ENCODE results near the gene ZNF300. TPM values are rescaled to one million over a fixed set of nuclear protein-coding genes. Genes with fewer than 3 reads are reported as not detected.

The ZNF300 gene
- polyA plus RNA-seq, 1 of the 3 experiments (the other 2 are of a cell fraction): 3.5 TPM

DNA sequence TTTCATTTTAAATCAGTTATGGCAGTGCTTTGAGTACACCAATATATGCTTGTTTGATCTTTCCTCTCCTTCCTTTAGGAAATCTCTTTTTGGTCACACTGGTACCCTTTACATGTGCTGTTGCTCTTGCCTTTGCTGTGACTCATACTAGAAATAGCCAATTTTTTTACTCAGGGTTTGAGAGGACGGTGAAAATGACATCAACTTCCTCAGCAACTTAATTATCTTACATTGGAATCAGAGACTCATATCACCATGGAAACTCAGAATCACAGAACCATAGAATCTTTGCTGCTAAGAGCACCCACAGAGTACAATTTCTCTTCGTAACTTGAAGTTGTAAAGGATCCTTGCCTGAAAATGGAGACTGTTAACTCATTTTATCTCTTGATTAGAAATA lies 13.8 kb upstream of the ZNF300 start:
- H2AFZ ChIP-seq (ENCODE audit: low read depth): peak overlapping the region; percentile 11; the same call in 1 of the 2 replicates
- TF ChIP-seq GABPA (IDR thresholded peaks at IDR 0.05; ENCODE audit: low read depth): no peak
- TF ChIP-seq FOSL2 (IDR thresholded peaks at IDR 0.05; ENCODE audit: borderline replicate concordance, low read depth): peak; percentile 80
- peak; percentile 41; the same call in 1 of the 2 replicates for TF ChIP-seq TCF12 (IDR thresholded peaks at IDR 0.05)
- peak; percentile 11; the same call in 1 of the 2 replicates for TF ChIP-seq RXRA (IDR thresholded peaks at IDR 0.05; ENCODE audit: borderline replicate concordance, low read depth)
- TF ChIP-seq, protein P1, sequence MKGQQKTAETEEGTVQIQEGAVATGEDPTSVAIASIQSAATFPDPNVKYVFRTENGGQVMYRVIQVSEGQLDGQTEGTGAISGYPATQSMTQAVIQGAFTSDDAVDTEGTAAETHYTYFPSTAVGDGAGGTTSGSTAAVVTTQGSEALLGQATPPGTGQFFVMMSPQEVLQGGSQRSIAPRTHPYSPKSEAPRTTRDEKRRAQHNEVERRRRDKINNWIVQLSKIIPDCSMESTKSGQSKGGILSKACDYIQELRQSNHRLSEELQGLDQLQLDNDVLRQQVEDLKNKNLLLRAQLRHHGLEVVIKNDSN (IDR thresholded peaks at IDR 0.05; ENCODE audit: borderline replicate concordance, low read depth): no peak
- peak; percentile 64 for TF ChIP-seq JUND (IDR thresholded peaks at IDR 0.05)
- DNase-seq: peak; percentile 5
- no peaks in the 10 kb centered on the region for H3K79me2 ChIP-seq (ENCODE audit: insufficient read depth)
- ChIA-PET CTCF (no interaction called here), POLR2A (no interaction called here)
- H3K9me3 ChIP-seq: peaks cover 35% of the 10 kb centered on the region
- H3K4me1 ChIP-seq (ENCODE audit: control insufficient read depth in 1 of 2, insufficient read depth in 2 of 2, low read depth in 1 of 2, low read length in 1 of 2): no peaks in the 10 kb centered on the region
- H3K27me3 ChIP-seq (ENCODE audit: insufficient read depth): no peaks in the 10 kb centered on the region
- no peak overlapping the region for H3K4me3 ChIP-seq (ENCODE audit: low read depth in 2 of 2, low read length in 1 of 2)
- peak overlapping the region in 1 of 2 experiments; percentile 50; a peak in 2 of 4 replicates for H3K27ac ChIP-seq (ENCODE audit: low read depth in 2 of 2, low read length in 1 of 2)
- no peaks in the 10 kb centered on the region for H3K36me3 ChIP-seq (replicated peaks in 1 of 2; ENCODE audit: control insufficient read depth in 1 of 2, insufficient read depth in 2 of 2, low read length in 1 of 2)
- 3% methylated on average over 2 of the region's 2 CpGs for WGBS (ENCODE audit: low lambda C conversion rate)
- H3K9ac ChIP-seq: peak overlapping the region; percentile 32; the same call in 1 of the 2 replicates
- H3K9me2 ChIP-seq: no peaks in the 10 kb centered on the region
- H3F3A ChIP-seq (replicated peaks; ENCODE audit: insufficient read depth): no peaks in the 10 kb centered on the region
- no peak overlapping the region; the same call in 1 of the 2 replicates for H3K4me2 ChIP-seq
- H4K20me1 ChIP-seq (ENCODE audit: insufficient read depth): no peaks in the 10 kb centered on the region

DNA sequence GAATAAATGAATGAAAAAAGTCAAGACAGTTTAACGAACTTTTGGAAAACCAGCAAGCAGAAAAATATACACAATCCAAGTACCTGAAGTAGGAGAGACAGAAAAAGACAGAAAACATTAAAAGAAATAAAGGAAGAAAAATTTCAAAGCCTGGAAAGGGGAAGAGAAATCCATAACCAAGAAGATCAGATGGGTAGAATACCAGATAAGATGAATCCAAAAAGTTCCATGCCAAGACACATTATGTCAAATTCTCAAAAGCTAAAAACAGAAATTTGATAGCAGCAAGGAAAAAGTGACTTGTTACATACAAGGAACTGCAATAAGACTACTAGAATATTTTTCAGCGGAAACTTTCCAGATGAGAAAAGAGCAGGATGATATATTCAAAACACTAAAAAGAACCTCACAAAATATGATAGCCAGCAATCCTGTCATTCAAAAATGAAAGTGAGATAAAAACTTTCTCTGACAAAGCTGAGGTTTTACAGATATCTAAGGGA lies 7.6 kb upstream of the ZNF300 start:
- POLR2A ChIA-PET: no interaction called here
- Histone ChIP-seq H3K79me2 (ENCODE audit: insufficient read depth) (no peaks in the 10 kb centered on the region), H3K4me2 (no peak overlapping the region), H3K4me3 (ENCODE audit: low read depth in 2 of 2, low read length in 1 of 2) (no peak overlapping the region), H3K27me3 (ENCODE audit: insufficient read depth) (no peaks in the 10 kb centered on the region), H2AFZ (ENCODE audit: low read depth) (no peak overlapping the region), H3K9me2 (no peaks in the 10 kb centered on the region), H4K20me1 (ENCODE audit: insufficient read depth) (no peaks in the 10 kb centered on the region), H3K9ac (no peak overlapping the region), H3K4me1 (ENCODE audit: control insufficient read depth in 1 of 2, insufficient read depth in 2 of 2, low read depth in 1 of 2, low read length in 1 of 2) (no peaks in the 10 kb centered on the region), H3K27ac (ENCODE audit: low read depth in 2 of 2, low read length in 1 of 2) (no peak overlapping the region), H3F3A (replicated peaks; ENCODE audit: insufficient read depth) (no peaks in the 10 kb centered on the region), H3K9me3 (peaks cover 8% of the 10 kb centered on the region), H3K36me3 (replicated peaks in 1 of 2; ENCODE audit: control insufficient read depth in 1 of 2, insufficient read depth in 2 of 2, low read length in 1 of 2) (no peaks in the 10 kb centered on the region)
- no peak for TF ChIP-seq YY1 (IDR thresholded peaks at IDR 0.05; ENCODE audit: low read depth)
- TF ChIP-seq, protein P2, sequence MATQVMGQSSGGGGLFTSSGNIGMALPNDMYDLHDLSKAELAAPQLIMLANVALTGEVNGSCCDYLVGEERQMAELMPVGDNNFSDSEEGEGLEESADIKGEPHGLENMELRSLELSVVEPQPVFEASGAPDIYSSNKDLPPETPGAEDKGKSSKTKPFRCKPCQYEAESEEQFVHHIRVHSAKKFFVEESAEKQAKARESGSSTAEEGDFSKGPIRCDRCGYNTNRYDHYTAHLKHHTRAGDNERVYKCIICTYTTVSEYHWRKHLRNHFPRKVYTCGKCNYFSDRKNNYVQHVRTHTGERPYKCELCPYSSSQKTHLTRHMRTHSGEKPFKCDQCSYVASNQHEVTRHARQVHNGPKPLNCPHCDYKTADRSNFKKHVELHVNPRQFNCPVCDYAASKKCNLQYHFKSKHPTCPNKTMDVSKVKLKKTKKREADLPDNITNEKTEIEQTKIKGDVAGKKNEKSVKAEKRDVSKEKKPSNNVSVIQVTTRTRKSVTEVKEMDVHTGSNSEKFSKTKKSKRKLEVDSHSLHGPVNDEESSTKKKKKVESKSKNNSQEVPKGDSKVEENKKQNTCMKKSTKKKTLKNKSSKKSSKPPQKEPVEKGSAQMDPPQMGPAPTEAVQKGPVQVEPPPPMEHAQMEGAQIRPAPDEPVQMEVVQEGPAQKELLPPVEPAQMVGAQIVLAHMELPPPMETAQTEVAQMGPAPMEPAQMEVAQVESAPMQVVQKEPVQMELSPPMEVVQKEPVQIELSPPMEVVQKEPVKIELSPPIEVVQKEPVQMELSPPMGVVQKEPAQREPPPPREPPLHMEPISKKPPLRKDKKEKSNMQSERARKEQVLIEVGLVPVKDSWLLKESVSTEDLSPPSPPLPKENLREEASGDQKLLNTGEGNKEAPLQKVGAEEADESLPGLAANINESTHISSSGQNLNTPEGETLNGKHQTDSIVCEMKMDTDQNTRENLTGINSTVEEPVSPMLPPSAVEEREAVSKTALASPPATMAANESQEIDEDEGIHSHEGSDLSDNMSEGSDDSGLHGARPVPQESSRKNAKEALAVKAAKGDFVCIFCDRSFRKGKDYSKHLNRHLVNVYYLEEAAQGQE (IDR thresholded peaks at IDR 0.05; ENCODE audit: low read depth, low read length): no peak
- no peak for TF ChIP-seq RCOR1 (IDR thresholded peaks at IDR 0.05; ENCODE audit: low read length)
- TF ChIP-seq JUND (IDR thresholded peaks at IDR 0.05): no peak
- no peak for TF ChIP-seq TAF1 (IDR thresholded peaks at IDR 0.05; ENCODE audit: borderline replicate concordance, low read depth, low read length)
- TF ChIP-seq NRF1 (IDR thresholded peaks at IDR 0.05; ENCODE audit: low read depth, low read length): no peak
- TF ChIP-seq GATA2 (CRISPR knock-in tag; IDR thresholded peaks at IDR 0.05): no peak
- WGBS (ENCODE audit: low lambda C conversion rate): 30% methylated on average over 2 of the region's 2 CpGs
- CTCF ChIA-PET: no interaction called here
- DNase-seq: no peak

Data from SK-N-SH (cell line).